ENCODE results near the gene HIF1A. TPM values are rescaled to one million over a fixed set of nuclear protein-coding genes. Genes with fewer than 3 reads are reported as not detected.

Gene HIF1A
- total RNA-seq, 4 donors from 2014 or later = 50.0 to 137 (median 83.0) TPM

- no peaks in the 10 kb centered on the region for H3K36me3 ChIP-seq
- intact Hi-C loops (cut with DNase I; ENCODE audit: low total_unique reads) = no loop called here
- H3K4me3 ChIP-seq = no peak overlapping the region
- DNase-seq = no peak
- TF ChIP-seq POLR2A (IDR thresholded peaks at IDR 0.05) = no peak
- TF ChIP-seq CTCF (IDR thresholded peaks at IDR 0.05) = no peak
- H3K9me3 ChIP-seq = no peaks in the 10 kb centered on the region
- no peaks in the 10 kb centered on the region for H3K4me1 ChIP-seq
- H3K27me3 ChIP-seq = no peaks in the 10 kb centered on the region
- H3K27ac ChIP-seq = peak overlapping the region in 1 of 2 donors; percentile 44
Measured at GRCh38 chr14:61719344-61720293, 24.3 kb downstream of the HIF1A start.

GRCh38 chr14:61720294-61720661 lies 25.0 kb downstream of the HIF1A start:
- Histone ChIP-seq H3K36me3 (no peaks in the 10 kb centered on the region), H3K4me1 (no peaks in the 10 kb centered on the region), H3K27ac (peak overlapping the region in 1 of 2 donors; percentile 44), H3K4me3 (no peak overlapping the region), H3K9me3 (no peaks in the 10 kb centered on the region), H3K27me3 (no peaks in the 10 kb centered on the region)
- TF ChIP-seq POLR2A (IDR thresholded peaks at IDR 0.05) = no peak
- TF ChIP-seq CTCF (IDR thresholded peaks at IDR 0.05) = no peak
- DNase-seq = no peak
- intact Hi-C loops (cut with DNase I; ENCODE audit: low total_unique reads) = no loop called here

GRCh38 chr14:61720741-61721140 lies 25.4 kb downstream of the HIF1A start:
- Histone ChIP-seq H3K27ac (peak overlapping the region in 1 of 2 donors; percentile 11), H3K9me3 (no peaks in the 10 kb centered on the region), H3K36me3 (no peaks in the 10 kb centered on the region), H3K4me1 (no peaks in the 10 kb centered on the region), H3K27me3 (no peaks in the 10 kb centered on the region), H3K4me3 (no peak overlapping the region)
- no peak for DNase-seq
- intact Hi-C loops (cut with DNase I; ENCODE audit: low total_unique reads) = no loop called here
- no peak for TF ChIP-seq CTCF (IDR thresholded peaks at IDR 0.05)
- no peak for TF ChIP-seq POLR2A (IDR thresholded peaks at IDR 0.05)

- Histone ChIP-seq H3K9me3 (no peaks in the 10 kb centered on the region), H3K4me3 (no peak overlapping the region), H3K4me1 (no peaks in the 10 kb centered on the region), H3K27me3 (no peaks in the 10 kb centered on the region), H3K27ac (no peak overlapping the region), H3K36me3 (no peaks in the 10 kb centered on the region)
- intact Hi-C loops (cut with DNase I; ENCODE audit: low total_unique reads) = no loop called here
- TF ChIP-seq POLR2A (IDR thresholded peaks at IDR 0.05) (no peak), CTCF (IDR thresholded peaks at IDR 0.05) (no peak)
- no peak for DNase-seq
Measured at GRCh38 chr14:61724133-61724532, 28.8 kb downstream of the HIF1A start.

Data from uterus (tissue), 4 donors.